PFSK-1 (cell line): ENCODE data around the gene MTG2.

Experiments
- POLR2AphosphoS5 ChIP-seq: IDR thresholded peaks from 2 replicates; pipeline ENCODE4 v1.6.1; 2012; ENCODE audit warnings: low read depth, mild to moderate bottlenecking, control low read depth, low read length, moderate library complexity
- SIN3A ChIP-seq: IDR thresholded peaks from 2 replicates; pipeline ENCODE4 v1.6.1; 2012; ENCODE audit warnings: mild to moderate bottlenecking, low read length, moderate library complexity, borderline replicate concordance; ENCODE audit not compliant: insufficient read depth

DNA sequence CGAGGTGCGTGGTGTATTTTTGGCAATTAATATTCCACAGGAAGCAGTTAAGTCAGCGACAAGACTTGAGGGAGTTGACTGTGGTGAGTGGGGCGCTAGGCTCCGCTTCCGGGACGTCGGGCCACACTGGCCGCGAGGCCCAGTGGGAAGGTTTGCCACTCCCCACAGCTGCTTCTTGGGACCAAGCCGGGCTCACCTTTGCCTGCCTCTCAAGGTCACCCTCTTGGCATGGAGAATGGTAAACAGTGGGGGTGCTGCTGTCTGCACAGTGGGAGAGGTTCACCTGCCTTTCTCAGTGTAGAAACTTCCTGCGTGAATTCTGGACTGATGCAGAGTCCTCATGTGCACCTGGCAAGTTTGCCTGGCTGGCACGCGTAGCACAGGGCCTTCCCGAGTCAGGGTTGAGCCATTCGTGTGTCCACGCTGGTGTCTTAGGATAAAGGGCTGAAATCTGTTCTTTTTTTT lies 61.8 kb downstream of the MTG2 start:
- TF ChIP-seq POLR2AphosphoS5 = no peak
- no peak for TF ChIP-seq SIN3A
